Liver (tissue), 10 donors: ENCODE data around the gene PSMD4. TPM values are rescaled to one million over a fixed set of nuclear protein-coding genes. Genes with fewer than 3 reads are reported as not detected.

Experiments
- DNase-seq: peaks from one replicate; pipeline ENCODE4 v3.0.0-alpha.2; 2017; ENCODE audit warnings: low spot score
- H3K27ac ChIP-seq, 2 donors: one replicate each; pipeline ENCODE4 v1.7.0; 2013; ENCODE audit warnings: inconsistent platforms in 2 of 2, low read length in 2 of 2, control low read depth in 1 of 2, low read depth in 1 of 2, mild to moderate bottlenecking in 1 of 2
- H3K27me3 ChIP-seq, 4 donors: one replicate each; pipeline versions ENCODE4 v1.6.1 to v1.7.0; 2013; ENCODE audit warnings: low read length in 3 of 4, inconsistent platforms in 1 of 4, mild to moderate bottlenecking in 1 of 4, moderate library complexity in 1 of 4; ENCODE audit not compliant: control insufficient read depth in 4 of 4, insufficient read depth in 4 of 4
- H3K36me3 ChIP-seq, 4 donors: one replicate each; pipeline versions ENCODE4 v1.6.1 to v1.7.0; 2013; ENCODE audit warnings: low read length in 3 of 4, mild to moderate bottlenecking in 3 of 4, low read depth in 1 of 4, moderate library complexity in 1 of 4; ENCODE audit not compliant: control insufficient read depth in 4 of 4, insufficient read depth in 3 of 4
- H3K4me1 ChIP-seq, 4 donors: one replicate each; pipeline versions ENCODE4 v1.6.1 to v1.7.0; 2013; ENCODE audit warnings: low read length in 3 of 4, mild to moderate bottlenecking in 3 of 4, moderate library complexity in 1 of 4; ENCODE audit not compliant: control insufficient read depth in 4 of 4, insufficient read depth in 4 of 4
- H3K4me3 ChIP-seq, 3 donors: one replicate each; pipeline versions ENCODE4 v1.6.1 to v1.7.0; 2013; ENCODE audit warnings: low read length in 3 of 3, control low read depth in 1 of 3, low read depth in 1 of 3, mild to moderate bottlenecking in 1 of 3
- H3K9ac ChIP-seq, 2 donors: one replicate each; pipeline ENCODE4 v1.7.0; 2013; ENCODE audit warnings: low read length in 2 of 2, mild to moderate bottlenecking in 2 of 2, moderate library complexity in 2 of 2, control low read depth in 1 of 2, low read depth in 1 of 2
- H3K9me3 ChIP-seq, 4 donors: one replicate each; pipeline versions ENCODE4 v1.6.1 to v1.7.0; 2013; ENCODE audit warnings: low read length in 3 of 4; ENCODE audit not compliant: control insufficient read depth in 4 of 4
- TAF1 ChIP-seq: conservative IDR thresholded peaks from 2 replicates; pipeline ENCODE4 v1.6.1; 2016; ENCODE audit warnings: antibody characterized with exemption, mild to moderate bottlenecking
- WGBS: extraction: QIAGEN DNeasy Blood & Tissue Kit; methylation state at CpG from one replicate; pipeline ENCODE4 v1.1.7; 2013; 5-methylcytosine and 5-hydroxymethylcytosine counted together
- polyA plus RNA-seq, 2 donors: library from polyadenylated mRNA; stranded (reverse) in 1 of 2; unstranded in 1 of 2; fragments of 200-250 nt in 1 of 2; fragments of >200 nt in 1 of 2; fragmentation: Nextera tagmentation in 1 of 2; extraction: Ambion mirVana in 1 of 2; gene quantifications; one replicate each; pipeline versions ENCODE4 v1.2.1 to v1.2.3, GENCODE V29; 2013 to 2015
- small RNA-seq: library from RNA; depleted of rRNA; stranded (forward); fragments of <200 nt; gene quantifications from one replicate; pipeline ENCODE3, GENCODE V24; 2014
- total RNA-seq, 2 donors: library from RNA; depleted of rRNA; stranded (reverse); fragments of >200 nt; gene quantifications; one replicate each; pipeline ENCODE4 v1.2.3, GENCODE V29; 2014
- donor health status: healthy.
- donor health status: healthy.
- donor health status: healthy.
- donor health status: healthy.
- donor health status: healthy.

Gene PSMD4
- total and polyA plus RNA-seq, 4 donors, result 77.7 to 108 (median 87.0) TPM

GRCh38 chr1:151315565-151316235 is 61.2 kb downstream of the PSMD4 start:
- Histone ChIP-seq H3K9me3 (no peaks in the 10 kb centered on the region), H3K4me3 (no peak overlapping the region), H3K36me3 (peaks cover 0 to 28% (median 17%) of the 10 kb centered on the region in 4 donors), H3K27me3 (no peaks in the 10 kb centered on the region), H3K9ac (no peak overlapping the region), H3K4me1 (peaks cover 23 to 39% (median 32%) of the 10 kb centered on the region in 4 donors), H3K27ac (no peak overlapping the region)
- DNase-seq, result no peak
- WGBS, result 91% methylated on average over 17 of the region's 17 CpGs
- TF ChIP-seq TAF1, result no peak

Small RNAs within 50 kb of the gene (small RNA-seq; reads per million reads assigned to genes)
- gene RN7SL444P, result 0.07 reads per million

Other genes with a start within 250 kb of the PSMD4 start
- 10 to 100 TPM in 1 of 2 donors, 1 to 10 TPM in 1; 9.8 to 21.3 TPM for gene MINDY1, start 247.8 kb upstream of the PSMD4 start, total RNA-seq
- gene MINDY1, start 247.8 kb upstream of the PSMD4 start, polyA plus RNA-seq, result 1 to 10 TPM; 7.3 to 8.3 TPM
- gene PRUNE1, start 246.3 kb upstream of the PSMD4 start, total RNA-seq, result 1 to 10 TPM; 6.1 to 9.0 TPM
- gene PRUNE1, start 246.3 kb upstream of the PSMD4 start, polyA plus RNA-seq, result 10 to 100 TPM in 1 of 2 donors, 1 to 10 TPM in 1; 9.9 to 10.6 TPM
- gene BNIPL, start 218.1 kb upstream of the PSMD4 start, total RNA-seq, result under 1 TPM; 0.09 to 0.84 TPM
- gene BNIPL, start 218.1 kb upstream of the PSMD4 start, polyA plus RNA-seq, result under 1 TPM; 0.13 to 0.15 TPM
- gene C1orf56, start 207.0 kb upstream of the PSMD4 start, total RNA-seq, result 1 to 10 TPM; 1.5 to 2.2 TPM
- gene C1orf56, start 207.0 kb upstream of the PSMD4 start, polyA plus RNA-seq, result 10 to 100 TPM in 1 of 2 donors, 1 to 10 TPM in 1; 4.3 to 11.2 TPM
- gene CDC42SE1, start 195.1 kb upstream of the PSMD4 start, total RNA-seq, result 10 to 100 TPM; 16.7 to 28.1 TPM
- gene CDC42SE1, start 195.1 kb upstream of the PSMD4 start, polyA plus RNA-seq, result 10 to 100 TPM in 1 of 2 donors, 1 to 10 TPM in 1; 9.5 to 16.7 TPM
- under 1 TPM; 0.17 to 0.23 TPM for gene MLLT11, start 194.3 kb upstream of the PSMD4 start, total RNA-seq
- under 1 TPM; 0.31 to 0.64 TPM for gene MLLT11, start 194.3 kb upstream of the PSMD4 start, polyA plus RNA-seq
- gene GABPB2, start 184.0 kb upstream of the PSMD4 start, total RNA-seq, result 10 to 100 TPM in 1 of 2 donors, 1 to 10 TPM in 1; 7.3 to 13.3 TPM
- gene GABPB2, start 184.0 kb upstream of the PSMD4 start, polyA plus RNA-seq, result 1 to 10 TPM in 1 of 2 donors, under 1 TPM in 1; 0.94 to 1.6 TPM
- gene SEMA6C, start 108.1 kb upstream of the PSMD4 start, total RNA-seq, result 1 to 10 TPM; 1.4 to 1.5 TPM
- 1 to 10 TPM; 1.4 TPM for gene SEMA6C, start 108.1 kb upstream of the PSMD4 start, polyA plus RNA-seq
- gene TNFAIP8L2, start 98.1 kb upstream of the PSMD4 start, total RNA-seq, result 1 to 10 TPM; 4.4 to 8.7 TPM
- 1 to 10 TPM; 2.9 to 3.8 TPM for gene TNFAIP8L2, start 98.1 kb upstream of the PSMD4 start, polyA plus RNA-seq
- gene LYSMD1, start 88.8 kb upstream of the PSMD4 start, total RNA-seq, result 1 to 10 TPM; 2.8 to 4.4 TPM
- gene LYSMD1, start 88.8 kb upstream of the PSMD4 start, polyA plus RNA-seq, result 1 to 10 TPM; 3.5 to 5.3 TPM
- 10 to 100 TPM in 1 of 2 donors, 1 to 10 TPM in 1; 4.8 to 11.3 TPM for gene SCNM1, start 88.6 kb upstream of the PSMD4 start, total RNA-seq
- gene SCNM1, start 88.6 kb upstream of the PSMD4 start, polyA plus RNA-seq, result 10 to 100 TPM in 1 of 2 donors, 1 to 10 TPM in 1; 9.7 to 14.3 TPM
- gene TMOD4, start 78.8 kb upstream of the PSMD4 start, total RNA-seq, result not detected
- gene TMOD4, start 78.8 kb upstream of the PSMD4 start, polyA plus RNA-seq, result not detected
- 10 to 100 TPM; 11.3 to 16.0 TPM for gene VPS72, start 64.5 kb upstream of the PSMD4 start, total RNA-seq
- 10 to 100 TPM; 10.7 to 12.6 TPM for gene VPS72, start 64.5 kb upstream of the PSMD4 start, polyA plus RNA-seq
- 10 to 100 TPM; 16.7 to 32.0 TPM for gene PIP5K1A, start 56.2 kb upstream of the PSMD4 start, total RNA-seq
- 10 to 100 TPM in 1 of 2 donors, 1 to 10 TPM in 1; 4.0 to 10.4 TPM for gene PIP5K1A, start 56.2 kb upstream of the PSMD4 start, polyA plus RNA-seq
- gene ZNF687, start 27.6 kb downstream of the PSMD4 start, total RNA-seq, result 1 to 10 TPM; 9.3 to 9.7 TPM
- gene ZNF687, start 27.6 kb downstream of the PSMD4 start, polyA plus RNA-seq, result 1 to 10 TPM; 2.7 to 6.4 TPM
- gene PI4KB, start 72.7 kb downstream of the PSMD4 start, total RNA-seq, result 10 to 100 TPM; 24.2 to 27.1 TPM
- 10 to 100 TPM; 14.2 to 14.3 TPM for gene PI4KB, start 72.7 kb downstream of the PSMD4 start, polyA plus RNA-seq
- gene RFX5, start 92.5 kb downstream of the PSMD4 start, total RNA-seq, result 10 to 100 TPM; 15.6 to 17.5 TPM
- 1 to 10 TPM; 5.2 to 6.5 TPM for gene RFX5, start 92.5 kb downstream of the PSMD4 start, polyA plus RNA-seq
- 100 to 1,000 TPM; 152 to 387 TPM for gene SELENBP1, start 118.0 kb downstream of the PSMD4 start, total RNA-seq
- gene SELENBP1, start 118.0 kb downstream of the PSMD4 start, polyA plus RNA-seq, result 100 to 1,000 TPM; 141 to 209 TPM
- 100 to 1,000 TPM; 130 to 212 TPM for gene PSMB4, start 144.8 kb downstream of the PSMD4 start, total RNA-seq
- gene PSMB4, start 144.8 kb downstream of the PSMD4 start, polyA plus RNA-seq, result 100 to 1,000 TPM; 191 to 228 TPM
- 10 to 100 TPM; 26.8 to 30.1 TPM for gene POGZ, start 204.8 kb downstream of the PSMD4 start, total RNA-seq
- gene POGZ, start 204.8 kb downstream of the PSMD4 start, polyA plus RNA-seq, result 1 to 10 TPM; 7.7 to 7.8 TPM